Hematopoietic multipotent progenitor cell treated with erythropoietin and hydrocortisone succinate and interleukin-3 and kit ligand, for 15 days (in vitro differentiated cells): ENCODE results near the gene SLC7A7.
"Not testable (repeated sequence)": the region's sequence is repeated elsewhere in the genome, so short reads cannot be mapped to it uniquely, and the experiment has no call there.

Source experiments
- DNase-seq: peaks from one replicate; pipeline ENCODE4 v3.0.0-alpha.2; 2015; ENCODE audit warnings: low spot score

Gene SLC7A7

DNA sequence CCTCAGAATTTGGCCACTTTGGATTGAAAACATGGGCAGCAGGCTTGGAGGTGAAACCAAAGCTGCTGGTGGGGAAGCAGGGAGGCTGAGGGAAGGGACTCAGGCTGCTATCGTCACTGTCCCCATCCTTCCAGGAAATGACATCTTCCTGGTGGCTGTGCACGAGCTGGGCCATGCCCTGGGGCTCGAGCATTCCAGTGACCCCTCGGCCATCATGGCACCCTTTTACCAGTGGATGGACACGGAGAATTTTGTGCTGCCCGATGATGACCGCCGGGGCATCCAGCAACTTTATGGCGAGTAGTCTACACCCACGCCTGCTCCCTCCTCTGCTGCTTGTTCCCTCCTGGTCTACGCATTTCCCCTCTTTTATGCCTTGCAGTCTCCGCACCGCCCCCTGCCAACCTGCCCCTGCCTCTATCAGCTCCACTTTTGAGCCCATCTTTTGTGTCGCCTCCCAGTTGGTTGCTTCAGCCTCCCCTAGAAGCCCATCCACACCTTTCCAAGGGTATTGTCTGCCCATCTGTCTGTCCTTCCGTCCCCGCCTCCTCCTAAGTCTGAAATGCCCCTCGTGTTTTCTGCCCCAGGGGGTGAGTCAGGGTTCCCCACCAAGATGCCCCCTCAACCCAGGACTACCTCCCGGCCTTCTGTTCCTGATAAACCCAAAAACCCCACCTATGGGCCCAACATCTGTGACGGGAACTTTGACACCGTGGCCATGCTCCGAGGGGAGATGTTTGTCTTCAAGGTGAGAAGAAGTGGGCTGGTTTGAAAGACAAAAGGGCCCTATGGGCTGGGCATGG is 28.1 kb upstream of the SLC7A7 start:
- DNase-seq, result no peak

DNA sequence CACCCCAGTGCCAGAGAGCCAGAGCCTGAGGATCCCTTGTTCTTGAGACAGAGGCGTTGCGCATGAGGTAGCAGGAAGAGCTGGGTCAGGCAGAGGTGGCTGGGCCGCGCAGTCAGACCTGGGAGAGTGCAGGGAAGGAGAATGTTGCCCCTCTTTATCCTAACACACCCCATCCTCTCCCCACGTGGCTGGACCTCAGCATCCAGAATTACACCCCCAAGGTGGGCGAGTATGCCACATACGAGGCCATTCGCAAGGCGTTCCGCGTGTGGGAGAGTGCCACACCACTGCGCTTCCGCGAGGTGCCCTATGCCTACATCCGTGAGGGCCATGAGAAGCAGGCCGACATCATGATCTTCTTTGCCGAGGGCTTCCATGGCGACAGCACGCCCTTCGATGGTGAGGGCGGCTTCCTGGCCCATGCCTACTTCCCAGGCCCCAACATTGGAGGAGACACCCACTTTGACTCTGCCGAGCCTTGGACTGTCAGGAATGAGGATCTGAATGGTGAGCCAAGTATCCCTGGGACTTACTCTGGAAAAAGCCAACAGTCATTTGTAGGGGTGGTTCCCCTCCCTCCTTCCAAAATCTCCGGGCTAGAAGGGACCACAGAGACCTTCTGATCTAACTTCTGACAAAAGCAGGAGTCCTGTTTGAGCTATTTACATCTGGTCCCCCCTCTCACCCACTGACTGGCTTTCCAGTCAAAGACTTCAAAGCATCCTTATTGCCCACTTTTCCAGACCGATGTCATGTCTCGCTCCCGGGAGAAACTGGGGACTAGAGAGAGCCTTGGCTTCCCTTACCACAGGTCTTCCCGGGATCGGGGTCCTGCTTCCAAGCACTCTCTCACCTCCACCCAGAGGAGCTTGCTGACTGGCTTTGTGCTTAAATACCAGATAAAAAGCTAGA is 27.2 kb upstream of the SLC7A7 start:
- DNase-seq, result no peak

DNA sequence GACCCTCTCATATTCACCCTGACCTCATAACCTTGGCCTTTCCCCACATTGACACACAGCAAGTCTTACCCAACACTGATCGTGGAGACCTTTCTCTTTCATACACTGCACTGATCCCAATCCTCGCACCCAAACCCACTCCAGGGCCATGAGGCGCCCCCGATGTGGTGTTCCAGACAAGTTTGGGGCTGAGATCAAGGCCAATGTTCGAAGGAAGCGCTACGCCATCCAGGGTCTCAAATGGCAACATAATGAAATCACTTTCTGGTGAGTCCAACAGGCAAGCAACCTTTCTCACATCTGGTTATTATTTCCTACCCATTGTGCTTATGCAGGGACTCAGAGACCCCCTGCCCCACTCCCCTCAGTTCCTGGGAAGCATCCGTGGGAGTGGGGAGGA is 26.5 kb upstream of the SLC7A7 start:
- DNase-seq, result no peak

DNA sequence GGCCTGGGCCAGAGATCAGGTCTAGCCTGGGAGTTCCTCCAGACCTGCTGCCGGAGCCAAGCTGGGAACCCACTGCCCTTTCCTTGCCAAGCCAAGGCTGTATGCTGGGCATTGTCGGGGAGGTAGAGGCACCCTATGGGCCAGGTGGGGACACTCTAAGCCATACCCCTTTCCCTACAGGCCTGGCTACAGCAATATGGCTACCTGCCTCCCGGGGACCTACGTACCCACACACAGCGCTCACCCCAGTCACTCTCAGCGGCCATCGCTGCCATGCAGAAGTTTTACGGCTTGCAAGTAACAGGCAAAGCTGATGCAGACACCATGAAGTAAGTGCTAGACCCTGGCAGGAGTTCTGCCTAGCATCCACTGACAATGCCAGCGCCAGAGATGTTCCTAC is 26.1 kb upstream of the SLC7A7 start:
- DNase-seq, result no peak

DNA sequence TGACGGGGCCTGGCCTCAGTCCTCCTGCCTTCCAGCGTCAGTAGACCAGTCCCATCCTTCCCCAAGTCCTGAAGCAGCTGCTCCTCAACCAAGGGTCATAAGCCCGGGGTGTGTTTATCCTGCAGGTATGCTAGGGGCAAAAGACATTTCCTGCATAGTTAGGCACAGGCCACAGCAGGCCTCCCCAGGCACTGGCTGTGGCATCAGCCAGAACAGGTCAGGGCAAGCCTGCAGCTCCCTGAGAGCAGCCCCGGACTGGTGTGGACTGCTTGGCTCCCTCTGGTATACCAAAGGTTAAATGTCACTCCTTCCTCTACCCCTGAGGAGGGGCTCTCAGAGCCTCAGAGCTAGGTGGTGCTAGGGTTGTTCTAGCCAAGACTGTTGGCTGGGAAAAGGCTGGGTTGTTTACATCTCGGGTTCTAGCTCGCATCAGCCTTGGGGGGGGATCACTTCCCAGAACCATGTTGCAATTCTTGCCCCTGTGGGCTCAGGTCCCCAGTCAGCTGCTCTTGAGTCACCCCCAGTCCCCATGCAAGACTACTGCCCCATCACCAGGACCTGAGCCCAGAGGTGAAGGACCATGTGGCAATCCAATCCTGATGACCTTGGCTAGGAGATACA is 24.0 kb upstream of the SLC7A7 start:
- DNase-seq, result no peak

DNA sequence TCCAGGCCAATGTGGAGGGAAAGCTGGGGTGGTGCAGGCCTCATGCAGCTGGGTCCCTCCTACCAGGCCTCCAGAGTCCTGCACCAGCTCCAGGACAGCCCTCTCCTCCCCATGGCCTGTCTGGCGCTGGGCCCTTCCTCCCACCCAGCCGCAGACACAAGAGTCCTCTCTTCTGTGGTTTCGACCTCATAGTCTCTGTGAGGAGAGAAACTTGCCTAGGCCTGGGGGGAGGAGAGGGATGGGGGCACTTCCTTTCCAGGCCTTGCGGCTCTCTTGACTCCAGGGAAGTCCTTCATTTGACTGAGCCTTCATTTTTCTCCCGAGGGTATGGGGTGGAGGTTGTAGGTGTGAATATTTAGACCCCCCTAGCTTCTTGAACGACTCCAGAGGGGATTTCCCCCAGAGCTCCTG is 23.4 kb upstream of the SLC7A7 start:
- DNase-seq, result no peak

DNA sequence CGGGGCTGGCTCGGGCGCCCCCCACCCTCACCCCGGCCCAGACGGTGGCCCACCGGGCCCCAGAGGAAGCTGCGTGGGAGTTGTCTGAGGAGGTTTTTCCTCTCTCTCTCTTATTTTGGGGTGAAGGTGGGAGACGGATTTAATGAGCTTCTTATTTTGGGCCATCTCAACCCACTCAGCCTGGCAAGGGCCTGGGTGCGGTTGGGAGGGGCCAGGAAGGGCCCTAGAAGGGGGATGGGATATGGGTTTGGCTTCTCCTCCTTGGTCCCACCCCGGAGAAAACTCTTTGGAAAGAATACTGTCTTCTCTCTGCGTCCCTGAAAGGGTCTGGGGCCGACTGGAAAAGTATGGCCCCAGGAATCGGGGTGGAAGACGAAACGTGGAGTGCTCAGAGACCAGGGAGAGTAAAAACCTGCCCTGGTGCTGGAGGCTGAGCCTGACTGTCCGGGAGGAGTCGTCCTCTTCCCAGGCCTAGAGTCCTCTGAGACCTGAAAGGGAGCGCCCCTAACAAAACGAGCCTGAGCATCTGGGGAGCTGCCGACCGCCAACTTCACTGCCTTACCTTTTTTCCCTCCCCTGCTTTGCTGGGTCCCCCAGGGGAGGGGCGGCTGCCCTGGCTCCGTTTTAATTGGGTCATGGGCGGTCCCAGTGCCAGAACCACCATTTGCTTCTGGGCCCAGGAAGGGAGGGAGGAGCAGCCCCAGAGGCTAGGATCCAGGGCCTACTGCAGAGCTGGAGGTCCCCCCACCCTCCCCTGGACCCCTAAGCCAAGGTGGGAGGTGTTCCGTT is 22.7 kb upstream of the SLC7A7 start:
- DNase-seq, result no peak

DNA sequence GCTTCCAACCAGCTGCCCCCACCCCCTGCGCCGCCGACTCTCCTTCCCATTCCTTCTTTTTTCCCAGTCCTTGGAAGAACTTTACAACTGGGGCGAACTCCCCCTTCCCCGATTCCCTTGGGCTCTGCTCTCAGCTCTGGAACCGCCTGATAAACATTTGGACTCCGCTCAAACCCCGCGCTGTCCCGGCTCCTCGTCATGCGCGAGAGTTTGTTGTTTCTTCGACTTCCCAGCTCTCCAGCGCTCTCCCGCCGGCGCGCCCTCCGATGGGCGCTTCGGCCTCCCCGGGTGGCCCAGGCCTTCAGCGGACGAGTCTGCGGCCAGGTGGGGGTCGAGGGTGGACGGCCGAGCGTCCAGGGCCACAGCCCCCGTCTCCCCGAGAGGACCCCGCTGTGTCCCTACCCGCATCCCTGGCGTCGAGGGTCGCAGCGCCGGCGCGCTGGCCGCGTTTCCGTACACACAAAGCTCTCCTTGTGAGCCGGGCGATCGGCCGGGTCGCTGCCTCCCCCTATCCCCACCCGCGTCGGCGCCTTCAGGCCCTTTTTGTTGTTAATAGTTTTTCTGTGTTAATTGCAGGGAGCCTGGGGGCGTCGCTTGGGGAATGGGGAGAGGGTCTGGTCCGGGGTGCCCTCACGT is 22.0 kb upstream of the SLC7A7 start:
- peak; percentile 49 for DNase-seq

DNA sequence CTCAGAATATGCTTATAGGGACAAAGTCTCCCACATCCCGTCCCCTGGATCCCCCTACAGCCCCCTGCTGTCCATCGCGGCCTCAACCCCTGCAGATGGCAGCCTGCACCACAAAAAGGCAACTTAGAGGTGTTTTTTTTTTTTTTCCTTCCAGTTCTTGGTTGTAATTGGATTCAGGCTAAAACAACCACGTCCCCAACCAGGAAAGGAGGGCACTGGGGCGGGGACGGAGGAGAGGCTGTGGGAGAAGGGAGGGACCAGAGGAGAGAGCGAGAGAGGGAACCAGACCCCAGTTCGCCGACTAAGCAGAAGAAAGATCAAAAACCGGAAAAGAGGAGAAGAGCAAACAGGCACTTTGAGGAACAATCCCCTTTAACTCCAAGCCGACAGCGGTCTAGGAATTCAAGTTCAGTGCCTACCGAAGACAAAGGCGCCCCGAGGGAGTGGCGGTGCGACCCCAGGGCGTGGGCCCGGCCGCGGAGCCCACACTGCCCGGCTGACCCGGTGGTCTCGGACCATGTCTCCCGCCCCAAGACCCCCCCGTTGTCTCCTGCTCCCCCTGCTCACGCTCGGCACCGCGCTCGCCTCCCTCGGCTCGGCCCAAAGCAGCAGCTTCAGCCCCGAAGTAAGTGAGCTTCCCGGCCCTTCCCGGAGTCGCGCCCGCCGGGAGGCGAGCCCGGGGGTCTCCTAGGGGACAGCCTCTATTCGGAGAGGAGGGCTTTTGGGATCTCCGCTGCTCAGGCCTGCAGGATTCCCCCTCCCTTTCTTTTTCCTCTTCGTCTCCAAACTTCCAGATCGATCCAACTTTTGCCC is 21.3 kb upstream of the SLC7A7 start, which contains the start of gene MMP14:
TSS of gene MMP14 (plus strand) at position 285 of the 813 bp plus-strand sequence. CDS start at position 518, 233 bp downstream.
- DNase-seq, result no peak

DNA sequence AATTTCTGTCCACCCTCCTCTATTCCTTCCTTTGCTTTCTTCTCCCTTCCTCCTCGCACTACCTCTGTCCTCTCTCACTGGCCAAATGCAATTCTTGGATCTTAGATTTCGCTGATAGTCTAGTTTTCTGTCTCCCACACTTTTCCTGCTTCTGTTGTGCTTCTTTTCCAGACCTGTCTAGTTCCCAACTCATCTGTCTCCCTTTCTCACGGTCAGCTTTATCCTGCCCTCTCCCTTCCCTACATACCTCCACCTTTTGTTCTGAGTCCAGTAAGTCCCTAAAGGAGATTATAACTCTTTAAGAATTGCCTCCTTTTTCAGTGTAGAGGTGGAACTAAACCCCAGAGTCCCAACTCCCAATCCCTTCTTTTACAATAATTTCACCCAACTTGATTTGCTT is 20.3 kb upstream of the SLC7A7 start:
- no peak for DNase-seq

DNA sequence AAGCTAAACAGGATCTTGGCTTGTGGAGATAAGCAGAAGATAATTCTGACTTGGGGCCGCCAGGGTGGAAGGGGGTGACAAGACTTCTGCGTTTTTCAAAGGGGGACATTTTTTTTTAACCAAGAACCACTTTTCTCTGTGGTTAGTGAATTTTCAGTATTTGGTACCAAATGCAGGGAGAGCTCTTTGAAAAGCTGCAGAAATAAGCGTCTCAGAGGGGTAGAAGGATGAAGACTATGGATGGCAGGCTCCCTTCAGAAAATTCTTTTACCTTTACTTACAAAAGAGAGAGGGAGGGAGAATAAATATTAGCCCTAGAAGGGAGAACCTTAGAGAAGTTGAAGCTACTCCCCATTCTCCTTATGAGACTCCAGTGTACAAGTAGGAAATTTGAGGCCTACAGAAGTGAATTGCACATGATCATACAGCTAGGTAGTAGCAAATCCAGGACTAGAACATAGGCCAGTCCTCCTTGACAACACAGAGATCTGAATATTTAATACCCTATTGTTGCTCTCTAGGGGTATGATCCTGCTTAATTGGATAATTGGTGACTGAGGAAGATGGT is 15.3 kb upstream of the SLC7A7 start:
- no peak for DNase-seq

DNA sequence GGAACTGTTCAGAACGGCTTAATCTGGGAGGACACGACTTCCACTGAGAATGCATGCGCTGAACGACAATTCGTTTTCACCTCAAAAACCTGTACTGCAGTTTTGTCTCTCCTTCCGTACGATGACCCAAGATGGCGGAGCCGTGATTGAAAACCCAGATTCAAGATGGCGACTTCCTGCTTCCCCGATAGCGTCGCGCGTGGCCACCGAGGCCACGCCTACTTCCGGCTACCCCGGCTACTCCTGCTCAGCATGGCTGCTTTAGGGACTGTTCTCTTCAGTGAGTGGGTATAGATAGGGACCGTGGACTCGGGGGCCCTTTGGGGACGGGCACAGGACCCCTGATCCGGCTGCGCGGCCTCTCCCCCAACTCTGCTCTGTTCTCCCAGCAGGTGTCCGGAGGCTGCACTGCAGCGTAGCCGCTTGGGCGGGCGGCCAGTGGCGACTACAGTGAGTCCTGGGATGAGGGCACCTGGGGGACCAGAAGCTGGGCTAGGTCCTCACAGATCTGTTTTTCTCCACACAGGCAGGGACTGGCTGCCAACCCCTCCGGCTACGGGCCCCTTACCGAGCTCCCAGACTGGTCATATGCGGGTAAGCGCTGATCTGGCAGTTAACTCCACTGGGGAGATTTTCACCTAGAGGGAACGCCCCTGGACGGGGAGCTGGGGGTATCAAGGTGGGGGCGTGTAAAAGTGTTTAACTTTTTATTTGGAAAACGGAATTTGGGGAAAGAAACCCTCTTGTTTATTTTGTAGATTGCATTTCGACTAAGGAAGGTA is 14.6 kb upstream of the SLC7A7 start, which contains the start of gene MRPL52:
TSS of gene MRPL52 (plus strand) at position 227 of the 782 bp plus-strand sequence. CDS start at position 253, 26 bp downstream.
- DNase-seq, result peak; percentile 91

DNA sequence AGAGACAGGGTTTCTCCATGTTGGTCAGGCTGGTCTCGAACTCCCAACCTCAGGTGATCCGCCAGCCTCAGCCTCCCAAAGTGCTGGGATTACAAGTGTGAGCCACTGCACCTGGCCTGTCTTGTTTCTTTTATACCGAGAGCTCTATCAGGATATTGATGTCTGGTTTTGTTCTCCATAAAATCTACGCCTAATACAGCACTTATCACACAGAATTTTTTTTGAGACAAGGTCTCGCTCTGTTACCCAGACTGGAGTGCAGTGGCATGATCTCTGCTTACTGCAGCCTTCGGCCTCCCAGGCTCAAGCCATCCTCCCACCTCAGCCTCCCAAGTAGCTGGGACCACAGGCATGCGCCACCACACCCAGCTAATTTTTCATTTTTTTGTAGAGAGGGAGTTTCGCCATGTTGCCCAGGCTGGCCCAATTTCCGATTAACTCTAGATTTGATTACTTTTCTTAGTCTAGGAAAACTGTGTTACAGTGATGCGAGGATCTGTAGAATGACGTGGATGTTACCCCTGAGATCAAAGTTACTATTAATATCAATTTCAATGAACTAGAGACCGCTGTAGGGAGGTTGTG is 13.9 kb upstream of the SLC7A7 start:
- DNase-seq, result not testable (repeated sequence)

DNA sequence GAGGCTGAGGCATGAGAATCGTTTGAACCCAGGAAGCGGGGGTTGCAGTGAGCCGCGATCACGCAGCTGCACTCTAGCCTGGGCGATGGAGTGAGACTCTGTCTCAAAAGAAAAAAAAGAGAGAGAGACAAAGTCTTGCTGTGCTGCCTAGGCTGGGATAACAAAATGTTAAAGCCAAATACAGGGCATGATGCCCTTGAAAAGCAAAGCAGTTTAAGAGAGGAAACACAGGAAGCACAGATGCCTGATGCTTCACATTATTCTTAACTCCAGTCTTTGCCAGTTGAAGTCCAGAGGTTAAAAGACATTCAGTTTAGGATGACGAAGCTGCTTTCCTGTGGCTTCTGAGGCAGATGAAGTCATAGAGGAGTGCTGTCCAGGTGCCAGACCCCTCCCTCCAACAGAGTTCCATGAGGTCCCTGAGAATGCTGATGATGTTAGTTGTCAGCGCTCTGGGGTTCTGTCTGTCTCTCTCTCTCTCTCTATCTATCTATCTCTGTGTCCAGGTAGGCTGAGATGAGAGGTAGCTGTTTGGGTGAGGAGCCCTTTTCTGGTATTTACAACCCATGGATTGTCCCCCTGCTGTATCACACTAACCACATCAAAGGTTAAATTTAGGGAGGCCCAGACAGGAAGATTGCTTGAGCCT is 9.6 kb upstream of the SLC7A7 start:
- no peak for DNase-seq

DNA sequence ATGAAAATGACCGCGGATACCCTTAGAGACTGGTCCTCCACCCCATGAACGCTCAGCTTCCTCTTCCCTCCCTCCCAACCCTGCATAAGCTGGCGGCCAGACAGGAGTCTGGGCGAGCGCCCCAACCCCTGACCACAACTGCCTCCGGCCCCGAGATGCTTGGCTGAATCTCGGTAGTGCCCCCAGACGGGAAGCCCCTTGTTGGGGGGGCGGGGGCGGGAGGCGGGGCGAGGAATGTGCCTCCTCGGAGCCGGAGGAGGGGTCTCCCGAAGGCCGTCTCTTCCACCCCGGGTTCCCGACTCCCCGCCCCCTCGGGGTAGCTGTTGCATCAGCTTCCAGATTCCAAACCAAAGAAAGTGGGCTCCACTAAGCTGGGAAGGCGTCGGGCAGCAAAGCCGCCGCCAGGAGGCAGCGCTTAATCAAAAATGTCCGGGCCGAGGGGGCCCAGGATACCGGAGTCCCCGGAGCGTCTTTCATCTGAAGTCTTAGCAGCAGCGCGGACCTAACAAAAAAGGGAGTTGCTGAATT is 7.4 kb upstream of the SLC7A7 start:
- DNase-seq, result peak; percentile 65

DNA sequence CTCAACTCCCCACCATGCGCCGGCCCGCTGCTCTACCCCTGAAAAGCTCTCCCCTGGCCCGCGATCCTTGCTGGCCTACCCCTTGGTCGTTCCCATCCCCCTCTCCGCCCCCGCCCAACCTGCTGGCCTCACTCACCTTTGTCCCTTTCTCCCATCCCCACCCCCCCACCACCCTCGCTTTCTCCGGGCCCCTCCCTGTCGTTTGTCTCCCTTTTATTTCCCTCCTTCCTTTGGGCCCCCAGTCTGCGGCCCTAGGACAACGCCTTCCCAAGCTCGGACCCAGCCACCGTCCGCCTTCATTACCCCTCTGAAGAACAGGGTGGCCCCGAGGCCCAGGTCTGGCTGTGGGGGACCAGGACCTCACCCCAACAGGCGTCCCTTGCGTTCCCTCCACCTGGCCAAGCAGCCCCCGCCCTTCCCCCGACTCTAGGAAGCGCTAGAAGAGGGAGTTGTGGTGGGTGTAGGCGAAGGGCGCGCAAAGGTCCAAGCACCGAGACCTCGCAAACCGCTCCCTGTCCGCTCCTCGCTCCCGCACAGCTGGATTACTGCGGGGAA is 6.9 kb upstream of the SLC7A7 start:
- DNase-seq, result no peak

DNA sequence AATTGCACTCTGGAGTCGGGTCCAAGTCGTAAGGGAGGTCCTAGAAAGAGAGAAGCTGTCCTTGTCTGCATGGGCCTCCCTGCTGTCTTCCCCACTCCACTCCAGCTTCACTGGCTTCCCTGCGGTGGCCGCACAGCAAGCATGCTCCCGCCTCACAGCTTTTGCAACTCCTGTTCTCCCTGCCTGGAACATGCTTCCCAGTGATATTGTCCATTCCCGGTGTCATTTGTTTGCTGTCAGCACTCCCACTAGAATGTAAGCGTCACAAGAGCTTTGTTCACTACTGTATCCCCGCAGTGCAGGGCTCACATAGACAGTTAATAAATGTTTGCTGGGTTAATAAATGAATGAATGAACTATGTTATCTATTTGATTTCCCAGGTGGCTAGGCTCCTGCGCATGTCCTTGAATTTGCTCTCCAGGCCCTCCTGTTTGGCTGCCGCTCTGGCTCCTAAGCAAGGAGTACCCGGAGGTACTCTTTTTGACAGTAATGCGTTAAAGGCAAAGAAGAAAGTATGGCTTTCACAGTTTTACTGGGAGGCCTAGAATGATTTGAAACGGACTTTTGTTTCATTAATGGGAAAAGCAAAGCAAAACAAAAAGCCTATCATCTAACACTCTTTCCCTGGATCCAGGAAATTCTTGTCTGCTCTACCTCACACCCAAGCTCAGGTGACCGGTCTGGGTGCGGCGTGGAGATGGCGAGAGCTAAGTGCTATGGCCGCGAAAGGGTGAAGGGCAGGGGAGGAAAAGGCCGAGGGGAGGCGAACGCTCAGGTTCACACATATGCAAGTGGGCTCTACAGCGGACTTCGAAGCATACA is 6.2 kb upstream of the SLC7A7 start:
- DNase-seq, result no peak
